Loucy (cell line): Measurements from ENCODE around the gene HIVEP1.

Experiments used
- H2AFZ ChIP-seq: fragments of 200-600 bp; sonication (generic); 2 replicates; pipeline ENCODE4 v1.6.0; 2016; ENCODE audit warnings: antibody characterized with exemption, mild to moderate bottlenecking, low read length, moderate library complexity
- H3F3A ChIP-seq: fragments of 200-600 bp; 2 replicates; pipeline ENCODE4 v1.6.0; 2016; ENCODE audit warnings: antibody characterized with exemption, low read depth, mild to moderate bottlenecking
- H3K27me3 ChIP-seq: fragments of 200-600 bp; sonication (generic); 2 replicates; pipeline ENCODE4 v1.6.1; 2014; ENCODE audit warnings: low read length, mild to moderate bottlenecking; ENCODE audit not compliant: insufficient read depth, poor library complexity, severe bottlenecking
- H3K36me3 ChIP-seq: fragments of 200-600 bp; sonication (generic); 2 replicates; pipeline ENCODE4 v1.6.1; 2016; ENCODE audit warnings: low read length; ENCODE audit not compliant: insufficient read depth
- H3K4me1 ChIP-seq: fragments of 200-600 bp; sonication (generic); 2 replicates; pipeline ENCODE4 v1.5.1; 2014; ENCODE audit warnings: low read length, mild to moderate bottlenecking; ENCODE audit not compliant: insufficient read depth, poor library complexity, severe bottlenecking
- H3K4me2 ChIP-seq: fragments of 200-600 bp; sonication (generic); 2 replicates; pipeline ENCODE4 v1.6.0; 2014; ENCODE audit warnings: antibody characterized with exemption, low read length, low read depth, mild to moderate bottlenecking; ENCODE audit not compliant: poor library complexity, severe bottlenecking
- H3K4me3 ChIP-seq: fragments of 200-600 bp; sonication (generic); 2 replicates; pipeline ENCODE4 v1.5.1; 2014; ENCODE audit warnings: low read length, mild to moderate bottlenecking, mixed read lengths; ENCODE audit not compliant: poor library complexity, severe bottlenecking
- H3K79me2 ChIP-seq: fragments of 200-600 bp; sonication (generic); 2 replicates; pipeline ENCODE4 v1.6.1; 2014; ENCODE audit warnings: low read length; ENCODE audit not compliant: insufficient read depth
- H3K9ac ChIP-seq: fragments of 200-600 bp; sonication (generic); 2 replicates; pipeline ENCODE4 v1.6.0; 2014; ENCODE audit warnings: mild to moderate bottlenecking, low read depth, low read length, moderate library complexity; ENCODE audit not compliant: poor library complexity, severe bottlenecking
- H3K9me2 ChIP-seq: fragments of 200-600 bp; sonication (generic); replicated peaks from 2 replicates; pipeline ENCODE4 v1.6.1; 2016; ENCODE audit warnings: low read depth, low read length, mixed read lengths
- H3K9me3 ChIP-seq: fragments of 200-600 bp; sonication (generic); 2 replicates; pipeline ENCODE4 v1.6.1; 2014; ENCODE audit warnings: mild to moderate bottlenecking, antibody characterized with exemption, low read length, low read depth; ENCODE audit not compliant: insufficient read depth
- H4K20me1 ChIP-seq: fragments of 200-600 bp; sonication (generic); 2 replicates; pipeline ENCODE4 v1.6.0; 2014; ENCODE audit warnings: antibody characterized with exemption, low read length, mild to moderate bottlenecking; ENCODE audit not compliant: insufficient read depth, poor library complexity, severe bottlenecking
- EZH2phosphoT487 ChIP-seq: fragments of 200-600 bp; IDR thresholded peaks from 2 replicates; pipeline ENCODE4 v1.6.1; 2018; ENCODE audit warnings: antibody characterized with exemption, mild to moderate bottlenecking, moderate library complexity, borderline replicate concordance
- TF ChIP-seq, protein P1 (sequence below): fragments of 200-600 bp; sonication (generic); conservative IDR thresholded peaks from 2 replicates; pipeline ENCODE4 v1.5.1; 2014; ENCODE audit warnings: mild to moderate bottlenecking, antibody characterized with exemption, low read length

HIVEP1 gene

DNA sequence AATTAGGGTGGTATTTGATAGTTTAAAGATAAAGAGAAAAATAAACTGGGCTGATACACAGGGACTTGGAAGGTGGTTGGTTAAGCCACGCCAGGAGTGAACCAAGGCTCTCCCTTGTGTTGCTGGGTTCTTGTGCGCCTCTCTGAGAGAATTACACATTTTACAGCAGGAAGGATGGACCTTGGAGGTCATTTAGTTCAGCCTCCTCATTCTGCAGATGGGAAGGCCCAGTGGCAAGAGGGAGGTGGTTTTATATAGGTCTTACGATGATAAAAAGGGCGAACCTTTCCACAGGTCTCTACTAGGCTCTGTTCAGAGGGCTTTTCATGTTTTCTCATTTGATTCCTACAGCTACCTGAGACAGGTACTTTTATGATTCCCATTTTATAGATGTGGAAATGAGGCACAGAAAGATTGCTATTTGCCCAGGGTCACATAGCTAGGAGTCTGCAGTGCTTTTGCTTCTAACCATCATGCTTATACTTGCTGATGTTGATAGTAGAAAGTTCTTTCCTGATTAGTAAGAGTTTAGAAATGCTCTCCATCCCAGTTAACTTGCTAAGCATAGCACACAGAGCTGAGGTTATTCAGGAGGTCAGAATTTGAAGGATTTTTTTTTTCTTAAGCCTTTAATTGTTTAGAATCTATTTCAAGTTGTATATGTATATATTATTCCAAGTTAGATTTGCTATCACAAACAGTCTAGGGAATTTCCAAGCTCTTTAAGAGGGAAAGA lies 12.8 kb downstream of the HIVEP1 start:
- peaks cover 25% of the 10 kb centered on the region for H3K79me2 ChIP-seq
- H3K4me2 ChIP-seq: no peak overlapping the region
- 0 out of 2 replicates have a peak, but pooled peaks cover 6% of the 10 kb centered on the region for H3K9me3 ChIP-seq
- no peak for TF ChIP-seq EZH2phosphoT487
- TF ChIP-seq, protein P1, sequence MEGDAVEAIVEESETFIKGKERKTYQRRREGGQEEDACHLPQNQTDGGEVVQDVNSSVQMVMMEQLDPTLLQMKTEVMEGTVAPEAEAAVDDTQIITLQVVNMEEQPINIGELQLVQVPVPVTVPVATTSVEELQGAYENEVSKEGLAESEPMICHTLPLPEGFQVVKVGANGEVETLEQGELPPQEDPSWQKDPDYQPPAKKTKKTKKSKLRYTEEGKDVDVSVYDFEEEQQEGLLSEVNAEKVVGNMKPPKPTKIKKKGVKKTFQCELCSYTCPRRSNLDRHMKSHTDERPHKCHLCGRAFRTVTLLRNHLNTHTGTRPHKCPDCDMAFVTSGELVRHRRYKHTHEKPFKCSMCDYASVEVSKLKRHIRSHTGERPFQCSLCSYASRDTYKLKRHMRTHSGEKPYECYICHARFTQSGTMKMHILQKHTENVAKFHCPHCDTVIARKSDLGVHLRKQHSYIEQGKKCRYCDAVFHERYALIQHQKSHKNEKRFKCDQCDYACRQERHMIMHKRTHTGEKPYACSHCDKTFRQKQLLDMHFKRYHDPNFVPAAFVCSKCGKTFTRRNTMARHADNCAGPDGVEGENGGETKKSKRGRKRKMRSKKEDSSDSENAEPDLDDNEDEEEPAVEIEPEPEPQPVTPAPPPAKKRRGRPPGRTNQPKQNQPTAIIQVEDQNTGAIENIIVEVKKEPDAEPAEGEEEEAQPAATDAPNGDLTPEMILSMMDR: no peak
- no peaks in the 10 kb centered on the region for H3K9me2 ChIP-seq
- peaks cover 6% of the 10 kb centered on the region for H4K20me1 ChIP-seq
- peaks cover 6% of the 10 kb centered on the region for H3K4me1 ChIP-seq
- no peaks in the 10 kb centered on the region for H3F3A ChIP-seq
- H3K9ac ChIP-seq: no peak overlapping the region
- no peak overlapping the region for H2AFZ ChIP-seq
- no peaks in the 10 kb centered on the region for H3K27me3 ChIP-seq
- H3K36me3 ChIP-seq: no peaks in the 10 kb centered on the region
- H3K4me3 ChIP-seq: no peak overlapping the region

DNA sequence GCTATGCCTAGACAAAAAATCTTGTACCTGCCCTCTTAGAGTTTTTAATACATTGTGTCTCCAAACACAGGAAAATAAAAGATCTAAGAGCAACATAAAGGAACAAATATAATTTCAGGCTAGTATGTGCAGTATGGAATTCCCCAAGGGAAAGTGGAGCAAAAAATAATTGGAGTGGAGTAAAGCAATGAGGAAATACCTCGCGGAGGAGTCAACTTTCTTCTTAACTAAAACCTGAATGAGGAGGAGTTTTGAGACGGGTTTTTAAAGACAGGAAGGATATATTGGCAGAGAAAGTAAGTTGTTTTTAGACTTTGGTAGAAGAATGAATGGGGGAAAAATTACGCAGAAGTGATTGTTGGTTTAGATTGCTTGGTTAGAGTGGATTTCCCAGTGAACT lies 14.0 kb downstream of the HIVEP1 start:
- 0 out of 2 replicates have a peak, but pooled peaks cover 9% of the 10 kb centered on the region for H3K9me3 ChIP-seq
- peaks cover 28% of the 10 kb centered on the region for H3K79me2 ChIP-seq
- H3K4me3 ChIP-seq: no peak overlapping the region
- H3K4me2 ChIP-seq: no peak overlapping the region
- no peak overlapping the region for H3K9ac ChIP-seq
- no peak for TF ChIP-seq EZH2phosphoT487
- TF ChIP-seq, protein P1: no peak
- H3K36me3 ChIP-seq: 0 out of 2 replicates have a peak, but pooled peaks cover 3% of the 10 kb centered on the region
- peaks cover 6% of the 10 kb centered on the region for H4K20me1 ChIP-seq
- H3K4me1 ChIP-seq: peaks cover 6% of the 10 kb centered on the region
- H2AFZ ChIP-seq: no peak overlapping the region
- no peaks in the 10 kb centered on the region for H3K27me3 ChIP-seq
- no peaks in the 10 kb centered on the region for H3K9me2 ChIP-seq
- no peaks in the 10 kb centered on the region for H3F3A ChIP-seq

DNA sequence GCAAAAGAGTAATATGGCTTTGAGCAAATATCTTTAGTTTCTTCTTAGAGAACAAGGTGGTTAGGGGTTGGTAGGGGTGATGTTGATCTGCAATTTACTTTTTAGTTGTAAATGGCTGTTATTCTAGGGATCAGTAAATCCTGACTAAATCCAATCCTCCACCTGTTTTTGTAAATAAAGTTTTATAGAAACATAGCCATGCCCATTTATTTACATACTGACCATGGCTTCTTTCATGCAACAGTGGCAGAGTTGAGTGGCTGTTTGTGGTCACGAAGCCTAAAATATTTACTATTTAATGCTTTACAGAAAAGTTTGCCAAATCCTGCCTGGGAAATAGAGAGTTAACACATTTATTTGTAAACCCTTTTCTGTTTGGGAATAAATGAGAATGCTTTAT lies 14.7 kb downstream of the HIVEP1 start:
- 0 out of 2 replicates have a peak, but pooled peaks cover 9% of the 10 kb centered on the region for H3K9me3 ChIP-seq
- TF ChIP-seq EZH2phosphoT487: no peak
- H3K79me2 ChIP-seq: peaks cover 32% of the 10 kb centered on the region
- no peak overlapping the region for H3K9ac ChIP-seq
- H3K9me2 ChIP-seq: no peaks in the 10 kb centered on the region
- peaks cover 6% of the 10 kb centered on the region for H4K20me1 ChIP-seq
- no peaks in the 10 kb centered on the region for H3F3A ChIP-seq
- H3K4me1 ChIP-seq: peaks cover 6% of the 10 kb centered on the region
- H3K4me2 ChIP-seq: no peak overlapping the region
- H2AFZ ChIP-seq: no peak overlapping the region
- no peak overlapping the region for H3K4me3 ChIP-seq
- 0 out of 2 replicates have a peak, but pooled peaks cover 3% of the 10 kb centered on the region for H3K36me3 ChIP-seq
- no peaks in the 10 kb centered on the region for H3K27me3 ChIP-seq
